ENCODE measurements around the gene MAGI2.

The MAGI2 gene

GRCh38 chr7:78052112-78052511 is 1401.4 kb downstream of the MAGI2 start:
- no peaks in the 10 kb centered on the region for H3K36me3 ChIP-seq (ENCODE audit: control insufficient read depth, insufficient read depth, low read length)
- H3K27ac ChIP-seq (ENCODE audit: insufficient read depth, low read length, poor library complexity, severe bottlenecking), result no peak overlapping the region
- H3K27me3 ChIP-seq (replicated peaks; ENCODE audit: control insufficient read depth, insufficient read depth, low read length, poor library complexity, severe bottlenecking), result no peaks in the 10 kb centered on the region
- no peaks in the 10 kb centered on the region for H3K9me3 ChIP-seq (ENCODE audit: control insufficient read depth, low read length)
- H3K4me1 ChIP-seq (ENCODE audit: control insufficient read depth, insufficient read depth, low read length, poor library complexity, severe bottlenecking), result no peaks in the 10 kb centered on the region
- no peak overlapping the region for H3K4me3 ChIP-seq (ENCODE audit: insufficient read depth, low read depth, low read length, poor library complexity, severe bottlenecking)
- DNase-seq, result no peak

- Histone ChIP-seq H3K9me3 (ENCODE audit: control insufficient read depth, low read length) (no peaks in the 10 kb centered on the region), H3K36me3 (ENCODE audit: control insufficient read depth, insufficient read depth, low read length) (no peaks in the 10 kb centered on the region), H3K27ac (ENCODE audit: insufficient read depth, low read length, poor library complexity, severe bottlenecking) (no peak overlapping the region), H3K4me3 (ENCODE audit: insufficient read depth, low read depth, low read length, poor library complexity, severe bottlenecking) (no peak overlapping the region), H3K27me3 (replicated peaks; ENCODE audit: control insufficient read depth, insufficient read depth, low read length, poor library complexity, severe bottlenecking) (no peaks in the 10 kb centered on the region), H3K4me1 (ENCODE audit: control insufficient read depth, insufficient read depth, low read length, poor library complexity, severe bottlenecking) (no peaks in the 10 kb centered on the region)
- DNase-seq, result no peak
Observed at GRCh38 chr7:78047800-78048199, 1405.7 kb downstream of the MAGI2 start.

GRCh38 chr7:78043159-78043558 is 1410.3 kb downstream of the MAGI2 start:
- Histone ChIP-seq H3K27me3 (replicated peaks; ENCODE audit: control insufficient read depth, insufficient read depth, low read length, poor library complexity, severe bottlenecking) (peaks cover 4% of the 10 kb centered on the region), H3K36me3 (ENCODE audit: control insufficient read depth, insufficient read depth, low read length) (no peaks in the 10 kb centered on the region), H3K4me1 (ENCODE audit: control insufficient read depth, insufficient read depth, low read length, poor library complexity, severe bottlenecking) (peaks cover 3% of the 10 kb centered on the region), H3K9me3 (ENCODE audit: control insufficient read depth, low read length) (no peaks in the 10 kb centered on the region), H3K4me3 (ENCODE audit: insufficient read depth, low read depth, low read length, poor library complexity, severe bottlenecking) (no peak overlapping the region), H3K27ac (ENCODE audit: insufficient read depth, low read length, poor library complexity, severe bottlenecking) (no peak overlapping the region)
- DNase-seq, result no peak

GRCh38 chr7:78041423-78041822 is 1412.0 kb downstream of the MAGI2 start:
- H3K9me3 ChIP-seq (ENCODE audit: control insufficient read depth, low read length), result no peaks in the 10 kb centered on the region
- H3K27me3 ChIP-seq (replicated peaks; ENCODE audit: control insufficient read depth, insufficient read depth, low read length, poor library complexity, severe bottlenecking), result peaks cover 4% of the 10 kb centered on the region
- DNase-seq, result no peak

GRCh38 chr7:78039790-78040776 is 1413.4 kb downstream of the MAGI2 start:
- H3K27ac ChIP-seq (ENCODE audit: insufficient read depth, low read length, poor library complexity, severe bottlenecking), result no peak overlapping the region
- no peaks in the 10 kb centered on the region for H3K36me3 ChIP-seq (ENCODE audit: control insufficient read depth, insufficient read depth, low read length)
- peak; percentile 7 to 30 (median 17) for DNase-seq
- H3K27me3 ChIP-seq (replicated peaks; ENCODE audit: control insufficient read depth, insufficient read depth, low read length, poor library complexity, severe bottlenecking), result peaks cover 5% of the 10 kb centered on the region
- no peaks in the 10 kb centered on the region for H3K9me3 ChIP-seq (ENCODE audit: control insufficient read depth, low read length)
- H3K4me3 ChIP-seq (ENCODE audit: insufficient read depth, low read depth, low read length, poor library complexity, severe bottlenecking), result no peak overlapping the region
- peaks cover 3% of the 10 kb centered on the region for H3K4me1 ChIP-seq (ENCODE audit: control insufficient read depth, insufficient read depth, low read length, poor library complexity, severe bottlenecking)

More at GRCh38 chr7:78041423-78041822, 1412.0 kb downstream of the MAGI2 start:
- peaks cover 3% of the 10 kb centered on the region for H3K4me1 ChIP-seq (ENCODE audit: control insufficient read depth, insufficient read depth, low read length, poor library complexity, severe bottlenecking)
- H3K4me3 ChIP-seq (ENCODE audit: insufficient read depth, low read depth, low read length, poor library complexity, severe bottlenecking), result no peak overlapping the region
- no peaks in the 10 kb centered on the region for H3K36me3 ChIP-seq (ENCODE audit: control insufficient read depth, insufficient read depth, low read length)
- no peak overlapping the region for H3K27ac ChIP-seq (ENCODE audit: insufficient read depth, low read length, poor library complexity, severe bottlenecking)

- peaks cover 3% of the 10 kb centered on the region for H3K4me1 ChIP-seq (ENCODE audit: control insufficient read depth, insufficient read depth, low read length, poor library complexity, severe bottlenecking)
- no peak overlapping the region for H3K27ac ChIP-seq (ENCODE audit: insufficient read depth, low read length, poor library complexity, severe bottlenecking)
- DNase-seq, result no peak
- H3K4me3 ChIP-seq (ENCODE audit: insufficient read depth, low read depth, low read length, poor library complexity, severe bottlenecking), result no peak overlapping the region
- H3K27me3 ChIP-seq (replicated peaks; ENCODE audit: control insufficient read depth, insufficient read depth, low read length, poor library complexity, severe bottlenecking), result peaks cover 6% of the 10 kb centered on the region
- H3K36me3 ChIP-seq (ENCODE audit: control insufficient read depth, insufficient read depth, low read length), result no peaks in the 10 kb centered on the region
- H3K9me3 ChIP-seq (ENCODE audit: control insufficient read depth, low read length), result no peaks in the 10 kb centered on the region
Observed at GRCh38 chr7:78038465-78039080, 1414.9 kb downstream of the MAGI2 start.

- no peak for DNase-seq
- Histone ChIP-seq H3K27ac (ENCODE audit: insufficient read depth, low read length, poor library complexity, severe bottlenecking) (no peak overlapping the region), H3K4me3 (ENCODE audit: insufficient read depth, low read depth, low read length, poor library complexity, severe bottlenecking) (no peak overlapping the region)
Observed at GRCh38 chr7:78037603-78038002, 1415.9 kb downstream of the MAGI2 start.

GRCh38 chr7:78033410-78033809 is 1420.1 kb downstream of the MAGI2 start:
- Histone ChIP-seq H3K27me3 (replicated peaks; ENCODE audit: control insufficient read depth, insufficient read depth, low read length, poor library complexity, severe bottlenecking) (peaks cover 2% of the 10 kb centered on the region), H3K9me3 (ENCODE audit: control insufficient read depth, low read length) (no peaks in the 10 kb centered on the region), H3K4me3 (ENCODE audit: insufficient read depth, low read depth, low read length, poor library complexity, severe bottlenecking) (no peak overlapping the region), H3K36me3 (ENCODE audit: control insufficient read depth, insufficient read depth, low read length) (no peaks in the 10 kb centered on the region), H3K4me1 (ENCODE audit: control insufficient read depth, insufficient read depth, low read length, poor library complexity, severe bottlenecking) (no peaks in the 10 kb centered on the region), H3K27ac (ENCODE audit: insufficient read depth, low read length, poor library complexity, severe bottlenecking) (no peak overlapping the region)
- no peak for DNase-seq

More at GRCh38 chr7:78037603-78038002, 1415.9 kb downstream of the MAGI2 start:
- peaks cover 3% of the 10 kb centered on the region for H3K4me1 ChIP-seq (ENCODE audit: control insufficient read depth, insufficient read depth, low read length, poor library complexity, severe bottlenecking)
- no peaks in the 10 kb centered on the region for H3K9me3 ChIP-seq (ENCODE audit: control insufficient read depth, low read length)
- peaks cover 6% of the 10 kb centered on the region for H3K27me3 ChIP-seq (replicated peaks; ENCODE audit: control insufficient read depth, insufficient read depth, low read length, poor library complexity, severe bottlenecking)
- H3K36me3 ChIP-seq (ENCODE audit: control insufficient read depth, insufficient read depth, low read length), result no peaks in the 10 kb centered on the region

GRCh38 chr7:78026492-78026891 is 1427.0 kb downstream of the MAGI2 start:
- no peak for DNase-seq
- no peaks in the 10 kb centered on the region for H3K36me3 ChIP-seq (ENCODE audit: control insufficient read depth, insufficient read depth, low read length)
- H3K27me3 ChIP-seq (replicated peaks; ENCODE audit: control insufficient read depth, insufficient read depth, low read length, poor library complexity, severe bottlenecking), result no peaks in the 10 kb centered on the region
- no peak overlapping the region for H3K27ac ChIP-seq (ENCODE audit: insufficient read depth, low read length, poor library complexity, severe bottlenecking)
- no peaks in the 10 kb centered on the region for H3K9me3 ChIP-seq (ENCODE audit: control insufficient read depth, low read length)
- no peaks in the 10 kb centered on the region for H3K4me1 ChIP-seq (ENCODE audit: control insufficient read depth, insufficient read depth, low read length, poor library complexity, severe bottlenecking)
- H3K4me3 ChIP-seq (ENCODE audit: insufficient read depth, low read depth, low read length, poor library complexity, severe bottlenecking), result no peak overlapping the region

- Histone ChIP-seq H3K4me3 (ENCODE audit: insufficient read depth, low read depth, low read length, poor library complexity, severe bottlenecking) (no peak overlapping the region), H3K27ac (ENCODE audit: insufficient read depth, low read length, poor library complexity, severe bottlenecking) (no peak overlapping the region), H3K27me3 (replicated peaks; ENCODE audit: control insufficient read depth, insufficient read depth, low read length, poor library complexity, severe bottlenecking) (no peaks in the 10 kb centered on the region), H3K4me1 (ENCODE audit: control insufficient read depth, insufficient read depth, low read length, poor library complexity, severe bottlenecking) (no peaks in the 10 kb centered on the region), H3K9me3 (ENCODE audit: control insufficient read depth, low read length) (no peaks in the 10 kb centered on the region), H3K36me3 (ENCODE audit: control insufficient read depth, insufficient read depth, low read length) (no peaks in the 10 kb centered on the region)
- DNase-seq, result no peak
Observed at GRCh38 chr7:78024591-78024990, 1428.9 kb downstream of the MAGI2 start.
